ENCODE data around the gene MT1F.

MT1F gene

GRCh38 chr16:56609463-56609921 is 48.3 kb upstream of the MT1F start:
- H3K4me1 ChIP-seq (ENCODE audit: insufficient read depth, low read length, poor library complexity, severe bottlenecking) = peaks cover 19% of the 10 kb centered on the region
- H3F3A ChIP-seq (ENCODE audit: low read depth) = no peaks in the 10 kb centered on the region
- H3K27me3 ChIP-seq (ENCODE audit: insufficient read depth, low read length, poor library complexity, severe bottlenecking) = no peaks in the 10 kb centered on the region
- no peaks in the 10 kb centered on the region for H3K9me3 ChIP-seq (ENCODE audit: insufficient read depth, low read depth, low read length)
- peak overlapping the region; percentile 84 for H3K9ac ChIP-seq (ENCODE audit: low read depth, low read length, poor library complexity, severe bottlenecking)
- no peaks in the 10 kb centered on the region for H3K9me2 ChIP-seq (replicated peaks; ENCODE audit: low read depth, low read length)
- no peaks in the 10 kb centered on the region for H4K20me1 ChIP-seq (ENCODE audit: insufficient read depth, low read length, poor library complexity, severe bottlenecking)
- no peak for TF ChIP-seq EZH2phosphoT487 (IDR thresholded peaks at IDR 0.05; ENCODE audit: borderline replicate concordance)
- no peaks in the 10 kb centered on the region for H3K36me3 ChIP-seq (ENCODE audit: insufficient read depth, low read length)
- peaks cover 7% of the 10 kb centered on the region for H3K79me2 ChIP-seq (ENCODE audit: insufficient read depth, low read length)
- H3K4me2 ChIP-seq (ENCODE audit: low read depth, low read length, poor library complexity, severe bottlenecking) = peak overlapping the region; percentile 86
- peak overlapping the region; percentile 89 for H2AFZ ChIP-seq (ENCODE audit: low read length)
- H3K4me3 ChIP-seq (ENCODE audit: low read length, poor library complexity, severe bottlenecking) = peak overlapping the region; percentile 77

- H3F3A ChIP-seq (ENCODE audit: low read depth) = no peaks in the 10 kb centered on the region
- no peak for TF ChIP-seq EZH2phosphoT487 (IDR thresholded peaks at IDR 0.05; ENCODE audit: borderline replicate concordance)
- H3K79me2 ChIP-seq (ENCODE audit: insufficient read depth, low read length) = peaks cover 7% of the 10 kb centered on the region
- H3K36me3 ChIP-seq (ENCODE audit: insufficient read depth, low read length) = no peaks in the 10 kb centered on the region
- H3K9me3 ChIP-seq (ENCODE audit: insufficient read depth, low read depth, low read length) = no peaks in the 10 kb centered on the region
- H3K4me2 ChIP-seq (ENCODE audit: low read depth, low read length, poor library complexity, severe bottlenecking) = peak overlapping the region; percentile 86
- H3K4me3 ChIP-seq (ENCODE audit: low read length, poor library complexity, severe bottlenecking) = peak overlapping the region; percentile 77
- H4K20me1 ChIP-seq (ENCODE audit: insufficient read depth, low read length, poor library complexity, severe bottlenecking) = no peaks in the 10 kb centered on the region
- no peaks in the 10 kb centered on the region for H3K27me3 ChIP-seq (ENCODE audit: insufficient read depth, low read length, poor library complexity, severe bottlenecking)
- peaks cover 19% of the 10 kb centered on the region for H3K4me1 ChIP-seq (ENCODE audit: insufficient read depth, low read length, poor library complexity, severe bottlenecking)
- H2AFZ ChIP-seq (ENCODE audit: low read length) = peak overlapping the region; percentile 89
- no peaks in the 10 kb centered on the region for H3K9me2 ChIP-seq (replicated peaks; ENCODE audit: low read depth, low read length)
- H3K9ac ChIP-seq (ENCODE audit: low read depth, low read length, poor library complexity, severe bottlenecking) = peak overlapping the region; percentile 84
Observed at GRCh38 chr16:56610017-56610608, 47.6 kb upstream of the MT1F start.

GRCh38 chr16:56610609-56611111 is 47.1 kb upstream of the MT1F start:
- Histone ChIP-seq H3K9ac (ENCODE audit: low read depth, low read length, poor library complexity, severe bottlenecking) (peak overlapping the region; percentile 84), H3K9me3 (ENCODE audit: insufficient read depth, low read depth, low read length) (no peaks in the 10 kb centered on the region), H3F3A (ENCODE audit: low read depth) (no peaks in the 10 kb centered on the region), H3K27me3 (ENCODE audit: insufficient read depth, low read length, poor library complexity, severe bottlenecking) (no peaks in the 10 kb centered on the region), H3K4me2 (ENCODE audit: low read depth, low read length, poor library complexity, severe bottlenecking) (peak overlapping the region; percentile 86), H3K4me3 (ENCODE audit: low read length, poor library complexity, severe bottlenecking) (peak overlapping the region; percentile 77), H3K36me3 (ENCODE audit: insufficient read depth, low read length) (no peaks in the 10 kb centered on the region), H4K20me1 (ENCODE audit: insufficient read depth, low read length, poor library complexity, severe bottlenecking) (no peaks in the 10 kb centered on the region), H3K79me2 (ENCODE audit: insufficient read depth, low read length) (peaks cover 7% of the 10 kb centered on the region), H2AFZ (ENCODE audit: low read length) (peak overlapping the region; percentile 89), H3K9me2 (replicated peaks; ENCODE audit: low read depth, low read length) (no peaks in the 10 kb centered on the region), H3K4me1 (ENCODE audit: insufficient read depth, low read length, poor library complexity, severe bottlenecking) (peaks cover 19% of the 10 kb centered on the region)
- TF ChIP-seq CTCF (conservative IDR thresholded peaks at IDR 0.05; ENCODE audit: low read length) (no peak), EZH2phosphoT487 (IDR thresholded peaks at IDR 0.05; ENCODE audit: borderline replicate concordance) (no peak)

GRCh38 chr16:56611281-56611833 is 46.4 kb upstream of the MT1F start:
- Histone ChIP-seq H3F3A (ENCODE audit: low read depth) (no peaks in the 10 kb centered on the region), H3K9ac (ENCODE audit: low read depth, low read length, poor library complexity, severe bottlenecking) (no peak overlapping the region)

More at GRCh38 chr16:56611281-56611833, 46.4 kb upstream of the MT1F start:
- TF ChIP-seq CTCF (conservative IDR thresholded peaks at IDR 0.05; ENCODE audit: low read length) = no peak
- TF ChIP-seq EZH2phosphoT487 (IDR thresholded peaks at IDR 0.05; ENCODE audit: borderline replicate concordance) = no peak
- no peak overlapping the region for H2AFZ ChIP-seq (ENCODE audit: low read length)
- no peaks in the 10 kb centered on the region for H3K9me2 ChIP-seq (replicated peaks; ENCODE audit: low read depth, low read length)
- no peak overlapping the region for H3K4me2 ChIP-seq (ENCODE audit: low read depth, low read length, poor library complexity, severe bottlenecking)
- H3K27me3 ChIP-seq (ENCODE audit: insufficient read depth, low read length, poor library complexity, severe bottlenecking) = no peaks in the 10 kb centered on the region
- H3K9me3 ChIP-seq (ENCODE audit: insufficient read depth, low read depth, low read length) = no peaks in the 10 kb centered on the region
- peaks cover 19% of the 10 kb centered on the region for H3K4me1 ChIP-seq (ENCODE audit: insufficient read depth, low read length, poor library complexity, severe bottlenecking)
- H3K36me3 ChIP-seq (ENCODE audit: insufficient read depth, low read length) = no peaks in the 10 kb centered on the region
- H3K4me3 ChIP-seq (ENCODE audit: low read length, poor library complexity, severe bottlenecking) = no peak overlapping the region
- no peaks in the 10 kb centered on the region for H4K20me1 ChIP-seq (ENCODE audit: insufficient read depth, low read length, poor library complexity, severe bottlenecking)
- H3K79me2 ChIP-seq (ENCODE audit: insufficient read depth, low read length) = peaks cover 7% of the 10 kb centered on the region

Measured in Loucy (cell line).